Calu3 (cell line): ENCODE measurements around the gene CBFB. TPM values are rescaled to one million over a fixed set of nuclear protein-coding genes. Genes with fewer than 3 reads are reported as not detected.
"Not testable (repeated sequence)": the region's sequence is repeated elsewhere in the genome, so short reads cannot be mapped to it uniquely, and the experiment has no call there.

Experiments used
- BruUV-seq: library from RNA; stranded (reverse); fragments of 400-500 nt; replicated peaks from 2 replicates; lab custom pipeline; 2021; lab: Mats Ljungman, UMichigan
- CTCF ChIA-PET: fragments of 300-600 bp; sonication (Branson Sonifier 250); formaldehyde crosslinking; loops from one replicate; lab custom pipeline; 2022; ENCODE audit warnings: antibody characterized with exemption; lab: Charles Lee
- DNase-seq: peaks from one replicate; pipeline ENCODE4 v3.0.0; 2022
- H3K27ac Mint-ChIP-seq: one replicate; pipeline ENCODE4 v1.8.0; 2022; ENCODE audit warnings: mixed read lengths; ENCODE audit not compliant: unreplicated experiment
- H3K27me3 Mint-ChIP-seq: one replicate; pipeline ENCODE4 v1.8.0; 2022; ENCODE audit warnings: mixed read lengths; ENCODE audit not compliant: unreplicated experiment
- H3K36me3 Mint-ChIP-seq: one replicate; pipeline ENCODE4 v1.8.0; 2022; ENCODE audit warnings: mild to moderate bottlenecking, moderate library complexity, mixed read lengths; ENCODE audit not compliant: insufficient read depth, unreplicated experiment
- H3K4me1 Mint-ChIP-seq: one replicate; pipeline ENCODE4 v1.8.0; 2022; ENCODE audit warnings: mild to moderate bottlenecking, low read depth, mixed read lengths; ENCODE audit not compliant: unreplicated experiment
- H3K4me3 Mint-ChIP-seq: one replicate; pipeline ENCODE4 v1.8.0; 2022; ENCODE audit warnings: mild to moderate bottlenecking, low read depth, moderate library complexity, mixed read lengths; ENCODE audit not compliant: unreplicated experiment
- H3K9me3 Mint-ChIP-seq: one replicate; pipeline ENCODE4 v1.8.0; 2022; ENCODE audit warnings: low read depth, mixed read lengths; ENCODE audit not compliant: unreplicated experiment
- intact Hi-C: fragments of 100-400 bp; cut with micrococcal nuclease; formaldehyde crosslinking; loops from one replicate; pipeline ENCODE4 v1.10.0; 2022; ENCODE audit not compliant: unreplicated experiment
- total RNA-seq: library from RNA; stranded (reverse); gene quantifications from 2 replicates; pipeline ENCODE4 v1.2.3, GENCODE V29; 2022
- TF ChIP-seq, protein P1 (sequence below): fragments of 200-600 bp; IDR thresholded peaks from one replicate; pipeline ENCODE4 v1.8.0; 2022; ENCODE audit warnings: antibody characterized with exemption; ENCODE audit not compliant: unreplicated experiment

The CBFB gene
- total RNA-seq, 1 experiment from 2014 or later = 116 TPM

DNA sequence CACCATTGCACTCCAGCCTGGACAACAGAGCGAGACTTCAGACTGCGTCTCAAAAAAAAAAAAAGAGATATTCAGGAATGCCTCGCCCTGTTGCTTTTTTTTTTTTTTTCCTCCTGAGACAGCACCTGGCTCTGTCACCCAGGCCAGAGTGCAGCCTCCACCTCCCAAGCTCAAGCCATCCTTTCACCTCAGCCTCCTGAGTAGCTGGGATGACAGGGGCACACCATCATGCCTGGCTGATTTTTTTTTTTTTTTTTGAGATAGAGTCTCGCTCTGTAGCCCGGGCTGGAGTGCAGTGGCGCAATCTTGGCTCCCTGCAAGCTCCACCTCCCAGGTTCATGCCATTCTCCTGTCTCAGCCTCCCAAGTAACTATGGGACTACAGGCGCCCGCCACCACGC, 88.8 kb downstream of the CBFB start:
- TF ChIP-seq, protein P1, sequence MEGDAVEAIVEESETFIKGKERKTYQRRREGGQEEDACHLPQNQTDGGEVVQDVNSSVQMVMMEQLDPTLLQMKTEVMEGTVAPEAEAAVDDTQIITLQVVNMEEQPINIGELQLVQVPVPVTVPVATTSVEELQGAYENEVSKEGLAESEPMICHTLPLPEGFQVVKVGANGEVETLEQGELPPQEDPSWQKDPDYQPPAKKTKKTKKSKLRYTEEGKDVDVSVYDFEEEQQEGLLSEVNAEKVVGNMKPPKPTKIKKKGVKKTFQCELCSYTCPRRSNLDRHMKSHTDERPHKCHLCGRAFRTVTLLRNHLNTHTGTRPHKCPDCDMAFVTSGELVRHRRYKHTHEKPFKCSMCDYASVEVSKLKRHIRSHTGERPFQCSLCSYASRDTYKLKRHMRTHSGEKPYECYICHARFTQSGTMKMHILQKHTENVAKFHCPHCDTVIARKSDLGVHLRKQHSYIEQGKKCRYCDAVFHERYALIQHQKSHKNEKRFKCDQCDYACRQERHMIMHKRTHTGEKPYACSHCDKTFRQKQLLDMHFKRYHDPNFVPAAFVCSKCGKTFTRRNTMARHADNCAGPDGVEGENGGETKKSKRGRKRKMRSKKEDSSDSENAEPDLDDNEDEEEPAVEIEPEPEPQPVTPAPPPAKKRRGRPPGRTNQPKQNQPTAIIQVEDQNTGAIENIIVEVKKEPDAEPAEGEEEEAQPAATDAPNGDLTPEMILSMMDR = no peak
- H3K27ac Mint-ChIP-seq = no peak overlapping the region
- no peaks in the 10 kb centered on the region for H3K27me3 Mint-ChIP-seq
- H3K36me3 Mint-ChIP-seq = peaks cover 18% of the 10 kb centered on the region
- no peaks in the 10 kb centered on the region for H3K9me3 Mint-ChIP-seq
- H3K4me3 Mint-ChIP-seq = no peak overlapping the region
- DNase-seq = no peak
- CTCF ChIA-PET = interaction anchor here (0.6 kb wide), 1 partner anchor 237 kb away, joined by 4 read pairs; the partner anchor contains the start of gene PDP2
- BruUV-seq = no TSS peak
- H3K4me1 Mint-ChIP-seq = peaks cover 20% of the 10 kb centered on the region
- intact Hi-C loops = no loop called here

DNA sequence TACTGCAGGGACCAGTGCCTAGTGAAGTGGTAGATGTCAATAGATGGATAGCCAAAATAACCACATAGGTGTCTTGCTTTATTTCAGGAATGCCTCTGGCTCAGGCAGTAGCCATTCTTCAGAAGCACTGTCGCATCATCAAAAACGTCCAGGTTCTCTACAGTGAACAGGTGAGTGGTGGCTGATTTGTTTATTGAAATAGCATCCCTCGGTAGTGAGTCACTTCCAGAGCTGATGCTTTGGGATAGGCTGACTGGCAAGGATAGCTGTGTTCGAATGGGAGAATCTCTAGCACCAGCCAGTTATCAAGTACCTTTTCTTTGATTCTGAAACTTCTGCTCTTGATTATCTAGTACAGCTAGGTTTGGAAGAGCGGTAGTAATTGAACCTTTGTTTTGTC, 91.1 kb downstream of the CBFB start:
- no peak for DNase-seq
- intact Hi-C loops = no loop called here
- Mint-ChIP-seq H3K9me3 (no peaks in the 10 kb centered on the region), H3K27ac (no peak overlapping the region), H3K36me3 (peaks cover 27% of the 10 kb centered on the region), H3K4me1 (peaks cover 4% of the 10 kb centered on the region), H3K4me3 (no peak overlapping the region), H3K27me3 (no peaks in the 10 kb centered on the region)
- no TSS peak for BruUV-seq
- TF ChIP-seq, protein P1 = no peak
- CTCF ChIA-PET = interaction anchor here (1.0 kb wide), 1 partner anchor 13 kb away, joined by 6 read pairs; no protein-coding TSS in a partner anchor

DNA sequence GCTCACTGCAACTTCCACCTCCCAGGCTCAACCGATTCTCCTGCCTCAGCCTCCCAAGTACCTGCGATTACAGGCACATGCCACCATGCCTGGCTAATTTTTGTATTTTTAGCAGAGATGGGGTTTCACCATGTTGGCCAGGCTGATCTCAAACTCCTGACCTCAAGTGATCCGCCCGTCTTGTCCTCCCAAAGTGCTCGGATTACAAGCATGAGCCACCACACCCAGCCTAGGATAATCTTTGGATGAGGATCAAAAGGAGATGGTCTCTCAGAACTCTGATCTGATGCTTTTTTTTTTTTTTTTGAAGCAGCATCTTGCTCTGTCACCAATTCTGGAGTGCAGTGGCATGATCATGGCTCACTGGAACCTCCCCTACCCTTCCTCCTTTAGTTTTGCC, 93.8 kb downstream of the CBFB start:
- peaks cover 34% of the 10 kb centered on the region for H3K36me3 Mint-ChIP-seq
- H3K4me1 Mint-ChIP-seq, H3K9me3 Mint-ChIP-seq, H3K4me3 Mint-ChIP-seq, intact Hi-C loops, DNase-seq, H3K27ac Mint-ChIP-seq, BruUV-seq, CTCF ChIA-PET, H3K27me3 Mint-ChIP-seq: not testable (repeated sequence)

DNA sequence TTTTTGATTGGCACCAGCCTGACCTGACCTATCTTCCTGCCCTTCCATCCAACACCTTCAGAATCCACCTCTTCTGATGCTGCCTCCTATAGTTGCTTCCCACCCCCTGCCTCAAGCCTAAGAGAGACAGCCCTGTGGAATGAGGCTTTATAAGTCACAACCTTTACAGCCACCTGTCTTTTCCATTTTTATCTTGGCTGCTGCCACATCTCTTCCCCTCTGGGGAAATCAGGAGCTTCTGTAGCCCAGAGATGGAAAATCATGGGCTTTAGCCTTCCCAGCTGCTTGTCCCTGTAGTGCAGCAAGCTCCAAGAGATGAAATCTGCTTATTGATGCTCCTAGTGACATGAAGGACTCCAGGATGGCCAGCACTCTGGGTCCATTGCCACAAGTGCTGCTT, 99.5 kb downstream of the CBFB start:
- no TSS peak for BruUV-seq
- H3K4me3 Mint-ChIP-seq = no peak overlapping the region
- no peak for DNase-seq
- no peaks in the 10 kb centered on the region for H3K9me3 Mint-ChIP-seq
- H3K4me1 Mint-ChIP-seq = no peaks in the 10 kb centered on the region
- TF ChIP-seq, protein P1 = no peak
- no peaks in the 10 kb centered on the region for H3K27me3 Mint-ChIP-seq
- H3K36me3 Mint-ChIP-seq = peaks cover 14% of the 10 kb centered on the region
- intact Hi-C loops = no loop called here
- CTCF ChIA-PET = interaction anchor here (1.5 kb wide), 1 partner anchor 12 kb away, joined by 4 read pairs; no protein-coding TSS in a partner anchor
- H3K27ac Mint-ChIP-seq = no peak overlapping the region

DNA sequence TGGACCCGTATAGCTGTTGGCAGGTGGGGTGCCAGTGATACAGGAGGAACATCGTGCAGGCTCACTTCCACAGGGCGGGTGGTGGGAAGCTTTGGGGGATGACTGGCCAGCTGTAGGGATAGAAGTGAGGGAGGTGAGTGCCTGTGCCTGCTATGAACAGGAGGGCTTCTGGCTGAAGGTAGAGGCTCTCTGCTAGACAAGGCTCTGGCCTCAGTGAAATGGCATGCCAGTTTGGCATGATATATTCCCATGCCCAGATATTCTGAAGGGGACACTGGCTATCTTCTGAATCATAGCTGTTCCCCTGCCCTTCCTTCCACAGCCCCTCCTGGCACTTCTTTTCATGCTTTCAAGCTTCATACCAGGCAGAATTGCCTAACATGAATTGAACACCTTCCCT, 99.9 kb downstream of the CBFB start:
- no peaks in the 10 kb centered on the region for H3K27me3 Mint-ChIP-seq
- no peak overlapping the region for H3K4me3 Mint-ChIP-seq
- H3K36me3 Mint-ChIP-seq = peaks cover 9% of the 10 kb centered on the region
- CTCF ChIA-PET = interaction anchor here (0.6 to 1.5 kb wide), 2 partner anchors 12 to 139 kb away, joined by 4 read pairs; no protein-coding TSS in a partner anchor
- TF ChIP-seq, protein P1 = no peak
- no peak for DNase-seq
- no TSS peak for BruUV-seq
- no peak overlapping the region for H3K27ac Mint-ChIP-seq
- H3K4me1 Mint-ChIP-seq = no peaks in the 10 kb centered on the region
- no peaks in the 10 kb centered on the region for H3K9me3 Mint-ChIP-seq
- intact Hi-C loops = no loop called here
